HepG2 (cell line): ENCODE measurements around the gene TAL2. TPM values are rescaled to one million over a fixed set of nuclear protein-coding genes. Genes with fewer than 3 reads are reported as not detected.

Source experiments
- ATAC-seq: fragments of 200-7000 bp; cut with Tn5 transposase; 3 replicates; pipeline ENCODE4 v1.9.1; 2020; ENCODE audit warnings: mild to moderate bottlenecking, moderate library complexity
- BruUV-seq: library from RNA; stranded (reverse); fragments of 400-500 nt; replicated peaks from 2 replicates; lab custom pipeline; 2021; lab: Mats Ljungman, UMichigan
- CTCF ChIA-PET: fragments of 300-600 bp; formaldehyde crosslinking; extraction: SDS; loops from one replicate; lab custom pipeline; 2021; ENCODE audit warnings: low total read pairs, inconsistent platforms, low intra/inter-chr PET ratio; lab: Yijun Ruan, JAX
- POLR2A ChIA-PET: fragments of 350-600 bp; sonication (Branson Sonifier 250); formaldehyde crosslinking; loops from one replicate; lab custom pipeline; 2020; ENCODE audit warnings: antibody characterized with exemption, inconsistent platforms; lab: Yijun Ruan, JAX
- DNase-seq: peaks from one replicate; pipeline ENCODE4 v3.0.0-alpha.2; 2015; ENCODE audit warnings: low spot score
- FAIRE-seq: peaks from 3 replicates; lab custom pipeline; 2011; peaks lifted over from hg19 to GRCh38; lab: Jason Lieb, UNC
- H2AFZ ChIP-seq: one replicate; pipeline ENCODE4 v1.6.1; 2011; ENCODE audit warnings: low read length, inconsistent platforms
- H3K27ac ChIP-seq: fragments of 300-600 bp; 3 replicates; pipeline ENCODE4 v1.8.0; 2011; ENCODE audit warnings: mixed run types, mild to moderate bottlenecking, mixed read lengths, low read length, inconsistent platforms; ENCODE audit not compliant: insufficient read depth; ENCODE audit errors: extremely low read length
- H3K27me3 ChIP-seq, 2 experiments: fragments of 200-600 bp in 1 of 2; 2 replicates in 1 of 2; 3 replicates in 1 of 2; pipeline versions ENCODE4 v1.6.0 to v1.8.0; 2011; ENCODE audit warnings: low read length in 2 of 2, mild to moderate bottlenecking in 2 of 2, moderate library complexity in 2 of 2, inconsistent platforms in 1 of 2; ENCODE audit not compliant: insufficient read depth in 2 of 2, control insufficient read depth in 1 of 2
- H3K36me3 ChIP-seq, 2 experiments: fragments of 200-600 bp in 1 of 2; replicated peaks in 1 of 2; 2 replicates in 1 of 2; 3 replicates in 1 of 2; pipeline versions ENCODE4 v1.5.1 to v1.8.0; 2011; ENCODE audit warnings: low read length in 2 of 2, inconsistent platforms in 1 of 2; ENCODE audit not compliant: insufficient read depth in 2 of 2, control insufficient read depth in 1 of 2
- H3K4me1 ChIP-seq: 2 replicates; pipeline ENCODE4 v1.5.1; 2012; ENCODE audit warnings: low read length, inconsistent platforms; ENCODE audit not compliant: insufficient read depth
- H3K4me2 ChIP-seq: 2 replicates; pipeline ENCODE4 v1.6.0; 2011; ENCODE audit warnings: low read depth, low read length, inconsistent platforms
- H3K4me3 ChIP-seq, 3 experiments: fragments of 200-600 bp in 1 of 3; sonication (generic), shearing (Covaris generic) in 1 of 3; replicated peaks in 1 of 3; 2 replicates each; pipeline ENCODE4 v1.5.1; 2011 to 2016; ENCODE audit warnings: low read length in 3 of 3, inconsistent platforms in 2 of 3, low read depth in 2 of 3, mild to moderate bottlenecking in 2 of 3, control low read depth in 1 of 3, mixed read lengths in 1 of 3; ENCODE audit not compliant: insufficient read depth in 1 of 3
- H3K79me2 ChIP-seq: one replicate; pipeline ENCODE4 v1.6.1; 2011; ENCODE audit warnings: low read length, inconsistent platforms; ENCODE audit not compliant: insufficient read depth
- H3K9ac ChIP-seq: 2 replicates; pipeline ENCODE4 v1.6.0; 2011; ENCODE audit warnings: mild to moderate bottlenecking, low read depth, low read length, inconsistent platforms; ENCODE audit not compliant: insufficient read depth
- H3K9me3 ChIP-seq: 2 replicates; pipeline ENCODE4 v1.5.1; 2012; ENCODE audit warnings: mild to moderate bottlenecking, low read length
- H4K20me1 ChIP-seq: 2 replicates; pipeline ENCODE4 v1.6.0; 2011; ENCODE audit warnings: inconsistent platforms, mild to moderate bottlenecking, low read length, moderate library complexity; ENCODE audit not compliant: insufficient read depth
- ATM ChIP-seq: fragments of 450-650 bp; IDR thresholded peaks from 2 replicates; pipeline ENCODE4 v1.7.1; 2017; ENCODE audit warnings: mild to moderate bottlenecking, borderline replicate concordance
- FOXK2 ChIP-seq: fragments of 450-650 bp; IDR thresholded peaks from 2 replicates; pipeline ENCODE4 v1.6.1; 2016
- GPN1 ChIP-seq: sonication (generic); formaldehyde crosslinking; IDR thresholded peaks from 2 replicates; pipeline ENCODE4 v1.5.1; 2020; ENCODE audit warnings: missing genetic modification reagents, borderline replicate concordance
- GTF2F1 ChIP-seq: fragments of 150-350 bp; IDR thresholded peaks from 2 replicates; pipeline ENCODE4 v1.6.1; 2014; ENCODE audit warnings: low read length
- HOXD1 ChIP-seq: sonication (generic); formaldehyde crosslinking; IDR thresholded peaks from 2 replicates; pipeline ENCODE4 v1.5.0; 2020; ENCODE audit warnings: missing genetic modification reagents
- KDM2A ChIP-seq: sonication (generic); formaldehyde crosslinking; IDR thresholded peaks from 2 replicates; pipeline ENCODE4 v1.4.0; 2020; ENCODE audit warnings: low read depth, missing genetic modification reagents, borderline replicate concordance
- NR1H2 ChIP-seq: sonication (generic); formaldehyde crosslinking; IDR thresholded peaks from 2 replicates; pipeline ENCODE4 v1.8.1; 2022; ENCODE audit warnings: low read depth, missing genetic modification reagents, borderline replicate concordance
- SMARCE1 ChIP-seq: fragments of 450-650 bp; IDR thresholded peaks from 2 replicates; pipeline ENCODE4 v1.6.1; 2017; ENCODE audit warnings: borderline replicate concordance
- TAF1 ChIP-seq: sonication (generic); formaldehyde crosslinking; IDR thresholded peaks from 2 replicates; pipeline ENCODE4 v1.4.0; 2020; ENCODE audit warnings: missing genetic modification reagents
- ZNF615 ChIP-seq: sonication (generic); formaldehyde crosslinking; IDR thresholded peaks from 2 replicates; pipeline ENCODE4 v1.5.0; 2020; ENCODE audit warnings: mild to moderate bottlenecking, missing genetic modification reagents, borderline replicate concordance
- ZNF629 ChIP-seq: sonication (generic); formaldehyde crosslinking; conservative IDR thresholded peaks from 2 replicates; pipeline ENCODE4 v1.5.0; 2020; ENCODE audit warnings: missing genetic modification reagents
- WGBS: methylation state at CpG from one replicate; pipeline ENCODE4 v1.1.6; 2017; ENCODE audit warnings: low lambda C conversion rate; 5-methylcytosine and 5-hydroxymethylcytosine counted together
- in situ Hi-C: cut with HindIII; loops from 2 replicates; pipeline ENCODE4 v1.10.0; 2017; ENCODE audit warnings: low pct_unique_long_range_greater_than_20kb; ENCODE audit not compliant: extremely low pct_ligation_motif_present
- intact Hi-C: fragments of 100-400 bp; cut with micrococcal nuclease; formaldehyde crosslinking; loops from one replicate; pipeline ENCODE4 v1.10.0; 2022; ENCODE audit not compliant: unreplicated experiment
- polyA plus RNA-seq, 8 experiments: library from polyadenylated mRNA; depleted of rRNA in 3 of 8; stranded (reverse) in 7 of 8; unstranded in 1 of 8; fragments of >200 nt; fragmentation: Illumina TruSeq in 4 of 8; extraction: Trizol in 4 of 8; gene quantifications; 2 replicates each; pipeline versions ENCODE4 v1.2.1 to v1.2.3, GENCODE V29; 2011 to 2016; ENCODE audit warnings: low read depth in 4 of 8, missing spikeins in 1 of 8, mixed read lengths in 1 of 8; ENCODE audit not compliant: insufficient read depth in 1 of 8
- total RNA-seq, 5 experiments: library from RNA; depleted of rRNA; stranded (reverse); fragments of >200 nt; fragmentation: Illumina TruSeq; extraction: Trizol; gene quantifications; 2 replicates each; pipeline ENCODE4 v1.2.3, GENCODE V29; 2016; ENCODE audit warnings: low read depth in 1 of 5
- TF ChIP-seq, protein P1 (sequence below): sonication (generic); formaldehyde crosslinking; IDR thresholded peaks from 2 replicates; pipeline ENCODE4 v1.4.0; 2020; ENCODE audit warnings: missing genetic modification reagents
- TF ChIP-seq, protein P2 (sequence below): sonication (generic); formaldehyde crosslinking; IDR thresholded peaks from 2 replicates; pipeline ENCODE4 v1.5.0; 2020; ENCODE audit warnings: missing genetic modification reagents
- TF ChIP-seq, protein P3 (sequence below): sonication (generic); formaldehyde crosslinking; IDR thresholded peaks from 2 replicates; pipeline ENCODE4 v1.9.0; 2021; ENCODE audit warnings: missing genetic modification reagents, borderline replicate concordance

The TAL2 gene
- total and polyA plus RNA-seq, 2 of the 13 experiments (the other 11 are each of a cell fraction or from before 2014, with no cell fraction given): 0.22 TPM; not detected in 1

DNA sequence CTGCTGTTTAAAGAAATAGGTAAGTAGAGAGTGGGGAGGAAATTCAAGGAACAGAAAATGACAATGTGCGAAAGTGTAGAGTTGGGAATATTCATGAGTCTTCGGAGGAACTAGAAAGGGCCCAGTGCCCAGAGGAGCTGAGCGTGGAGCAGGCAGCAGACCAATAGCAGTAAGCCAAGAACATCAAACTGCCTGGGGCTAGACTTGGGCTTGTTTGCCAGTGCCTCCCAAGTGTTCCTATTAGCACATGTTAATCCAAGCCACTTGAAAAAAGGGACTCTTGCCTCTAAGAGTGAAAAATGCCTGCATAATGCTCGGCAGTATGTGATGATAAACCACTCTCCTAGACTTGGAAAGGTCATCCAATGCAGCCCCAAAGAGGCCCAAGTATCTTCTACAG is 1.2 kb upstream of the TAL2 start:
- Histone ChIP-seq H3K27me3 (peaks cover 3 to 20% of the 10 kb centered on the region in 2 experiments; a peak in 3 of 5 replicates), H3K4me1 (peaks cover 10% of the 10 kb centered on the region), H3K4me3 (no peak overlapping the region), H3K36me3 (no peaks in the 10 kb centered on the region), H4K20me1 (no peaks in the 10 kb centered on the region), H3K4me2 (no peak overlapping the region), H3K79me2 (no peaks in the 10 kb centered on the region), H3K27ac (no peak overlapping the region), H2AFZ (no peak overlapping the region), H3K9me3 (no peaks in the 10 kb centered on the region), H3K9ac (no peak overlapping the region)
- in situ Hi-C loops: no loop called here
- TF ChIP-seq, protein P1, sequence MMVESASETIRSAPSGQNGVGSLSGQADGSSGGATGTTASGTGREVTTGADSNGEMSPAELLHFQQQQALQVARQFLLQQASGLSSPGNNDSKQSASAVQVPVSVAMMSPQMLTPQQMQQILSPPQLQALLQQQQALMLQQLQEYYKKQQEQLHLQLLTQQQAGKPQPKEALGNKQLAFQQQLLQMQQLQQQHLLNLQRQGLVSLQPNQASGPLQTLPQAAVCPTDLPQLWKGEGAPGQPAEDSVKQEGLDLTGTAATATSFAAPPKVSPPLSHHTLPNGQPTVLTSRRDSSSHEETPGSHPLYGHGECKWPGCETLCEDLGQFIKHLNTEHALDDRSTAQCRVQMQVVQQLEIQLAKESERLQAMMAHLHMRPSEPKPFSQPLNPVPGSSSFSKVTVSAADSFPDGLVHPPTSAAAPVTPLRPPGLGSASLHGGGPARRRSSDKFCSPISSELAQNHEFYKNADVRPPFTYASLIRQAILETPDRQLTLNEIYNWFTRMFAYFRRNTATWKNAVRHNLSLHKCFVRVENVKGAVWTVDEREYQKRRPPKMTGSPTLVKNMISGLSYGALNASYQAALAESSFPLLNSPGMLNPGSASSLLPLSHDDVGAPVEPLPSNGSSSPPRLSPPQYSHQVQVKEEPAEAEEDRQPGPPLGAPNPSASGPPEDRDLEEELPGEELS (CRISPR knock-in tag): no peak
- no peak for ATAC-seq
- 57% methylated on average over 4 of the region's 4 CpGs for WGBS
- intact Hi-C loops: no loop called here
- ChIA-PET CTCF (no interaction called here), POLR2A (no interaction called here)
- BruUV-seq: no TSS peak
- FAIRE-seq: no peak
- no peak for DNase-seq

DNA sequence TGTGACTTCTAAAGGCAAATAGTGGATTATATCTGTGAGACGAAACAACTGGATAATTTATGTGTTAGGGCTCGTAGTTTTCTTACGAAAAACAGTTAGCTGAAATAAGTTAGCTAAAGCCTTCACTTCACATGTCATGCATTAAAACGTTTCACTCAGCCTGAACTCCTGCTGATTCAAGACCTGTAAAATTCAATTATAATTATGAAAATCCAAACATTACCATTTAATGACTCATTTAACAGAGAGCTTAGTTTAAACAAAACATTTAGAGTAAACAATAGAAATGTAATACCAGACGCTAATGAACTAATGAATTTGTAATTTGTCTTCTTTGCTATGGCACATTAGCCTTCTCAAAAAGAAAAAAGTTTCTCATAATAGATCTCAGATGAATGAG is 1.7 kb downstream of the TAL2 start:
- DNase-seq (no peak), ATAC-seq (no peak), FAIRE-seq (no peak)
- no peak overlapping the region for H2AFZ ChIP-seq
- H3K9ac ChIP-seq: no peak overlapping the region
- H3K4me2 ChIP-seq: no peak overlapping the region
- no TSS peak for BruUV-seq
- H3K27ac ChIP-seq: no peak overlapping the region
- no peaks in the 10 kb centered on the region for H3K9me3 ChIP-seq
- no peaks in the 10 kb centered on the region for H3K79me2 ChIP-seq
- CTCF ChIA-PET: no interaction called here
- in situ Hi-C loops: no loop called here
- no peaks in the 10 kb centered on the region for H3K36me3 ChIP-seq
- H4K20me1 ChIP-seq: no peaks in the 10 kb centered on the region
- POLR2A ChIA-PET: no interaction called here
- no peak overlapping the region for H3K4me3 ChIP-seq
- no peak for TF ChIP-seq GPN1
- no peak for TF ChIP-seq ZNF629
- no peak for TF ChIP-seq HOXD1 (CRISPR knock-in tag)
- TF ChIP-seq FOXK2: no peak
- no peak for TF ChIP-seq TAF1 (CRISPR knock-in tag)
- no peak for TF ChIP-seq NR1H2 (CRISPR knock-in tag)
- no peak for TF ChIP-seq ATM
- TF ChIP-seq, protein P2, sequence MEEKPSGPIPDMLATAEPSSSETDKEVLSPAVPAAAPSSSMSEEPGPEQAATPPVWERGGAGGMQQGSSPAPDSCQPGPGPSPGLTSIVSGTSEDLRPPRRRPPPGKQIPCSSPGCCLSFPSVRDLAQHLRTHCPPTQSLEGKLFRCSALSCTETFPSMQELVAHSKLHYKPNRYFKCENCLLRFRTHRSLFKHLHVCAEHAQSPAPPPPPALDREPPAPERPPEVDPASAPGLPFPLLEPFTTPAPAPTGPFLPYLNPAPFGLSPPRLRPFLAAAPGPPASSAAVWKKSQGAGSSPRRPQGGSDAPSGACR (CRISPR knock-in tag): no peak
- TF ChIP-seq, protein P3, sequence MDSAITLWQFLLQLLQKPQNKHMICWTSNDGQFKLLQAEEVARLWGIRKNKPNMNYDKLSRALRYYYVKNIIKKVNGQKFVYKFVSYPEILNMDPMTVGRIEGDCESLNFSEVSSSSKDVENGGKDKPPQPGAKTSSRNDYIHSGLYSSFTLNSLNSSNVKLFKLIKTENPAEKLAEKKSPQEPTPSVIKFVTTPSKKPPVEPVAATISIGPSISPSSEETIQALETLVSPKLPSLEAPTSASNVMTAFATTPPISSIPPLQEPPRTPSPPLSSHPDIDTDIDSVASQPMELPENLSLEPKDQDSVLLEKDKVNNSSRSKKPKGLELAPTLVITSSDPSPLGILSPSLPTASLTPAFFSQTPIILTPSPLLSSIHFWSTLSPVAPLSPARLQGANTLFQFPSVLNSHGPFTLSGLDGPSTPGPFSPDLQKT (CRISPR knock-in tag): no peak
- no peak for TF ChIP-seq SMARCE1
- no peak for TF ChIP-seq ZNF615
- TF ChIP-seq KDM2A (CRISPR knock-in tag): no peak
- no peak for TF ChIP-seq GTF2F1
- H3K4me1 ChIP-seq: peaks cover 8% of the 10 kb centered on the region; the same call in 1 of the 2 replicates
- peaks cover 0 to 11% of the 10 kb centered on the region in 2 experiments; a peak in 2 of 5 replicates for H3K27me3 ChIP-seq
- 17% methylated on average over 5 of the region's 5 CpGs for WGBS
- intact Hi-C loops: no loop called here
